Left cardiac atrium (tissue), 4 donors: ENCODE results near the gene CCDC170. TPM values are rescaled to one million over a fixed set of nuclear protein-coding genes. Genes with fewer than 3 reads are reported as not detected.
"Not testable (repeated sequence)": the region's sequence is repeated elsewhere in the genome, so short reads cannot be mapped to it uniquely, and the experiment has no call there.

ENCODE experiments used
- ATAC-seq, 2 donors: fragments of 200-7000 bp; cut with Tn5 transposase; one replicate each; pipeline ENCODE4 v1.9.1; 2020; ENCODE audit warnings: mild to moderate bottlenecking in 2 of 2, moderate library complexity in 2 of 2
- DNase-seq: peaks from one replicate; pipeline ENCODE4 v3.0.0-alpha.2; 2020
- intact Hi-C, 2 donors: fragments of 100-400 bp; cut with DNase I; formaldehyde crosslinking; loops; one replicate each; pipeline versions ENCODE4 v1.14.1 to v1.15.1; 2022 to 2023
- long read RNA-seq: library from polyadenylated mRNA; unstranded; transcript quantifications from one replicate; pipeline ENCODE4 v2.0.0, GENCODE V29; 2021
- total RNA-seq, 2 donors: library from RNA; stranded (reverse); fragmentation: NEBNext Ultra II Directional; extraction: Animal tissue kit (Norgen Biotek cat#: 25700); gene quantifications; one replicate each; pipeline ENCODE4 v1.2.1, GENCODE V29; 2021
- donor health status: DM: no; HTN: yes; CAD: no.
- donor health status: DM: no; HTN: yes; CAD: no; lungs with severe emphysema.
- donor health status: DM: yes; HTN: yes; CAD: no.
- donor health status: Dilated cardiomyopathy.

The CCDC170 gene, protein sequence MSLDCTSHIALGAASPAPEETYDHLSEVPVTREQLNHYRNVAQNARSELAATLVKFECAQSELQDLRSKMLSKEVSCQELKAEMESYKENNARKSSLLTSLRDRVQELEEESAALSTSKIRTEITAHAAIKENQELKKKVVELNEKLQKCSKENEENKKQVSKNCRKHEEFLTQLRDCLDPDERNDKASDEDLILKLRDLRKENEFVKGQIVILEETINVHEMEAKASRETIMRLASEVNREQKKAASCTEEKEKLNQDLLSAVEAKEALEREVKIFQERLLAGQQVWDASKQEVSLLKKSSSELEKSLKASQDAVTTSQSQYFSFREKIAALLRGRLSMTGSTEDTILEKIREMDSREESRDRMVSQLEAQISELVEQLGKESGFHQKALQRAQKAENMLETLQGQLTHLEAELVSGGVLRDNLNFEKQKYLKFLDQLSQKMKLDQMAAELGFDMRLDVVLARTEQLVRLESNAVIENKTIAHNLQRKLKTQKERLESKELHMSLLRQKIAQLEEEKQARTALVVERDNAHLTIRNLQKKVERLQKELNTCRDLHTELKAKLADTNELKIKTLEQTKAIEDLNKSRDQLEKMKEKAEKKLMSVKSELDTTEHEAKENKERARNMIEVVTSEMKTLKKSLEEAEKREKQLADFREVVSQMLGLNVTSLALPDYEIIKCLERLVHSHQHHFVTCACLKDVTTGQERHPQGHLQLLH
- 1 to 10 TPM in 1 of 2 donors, under 1 TPM in 1; 0.85 to 1.4 TPM for total RNA-seq
- long read RNA-seq, result 0 reads

DNA sequence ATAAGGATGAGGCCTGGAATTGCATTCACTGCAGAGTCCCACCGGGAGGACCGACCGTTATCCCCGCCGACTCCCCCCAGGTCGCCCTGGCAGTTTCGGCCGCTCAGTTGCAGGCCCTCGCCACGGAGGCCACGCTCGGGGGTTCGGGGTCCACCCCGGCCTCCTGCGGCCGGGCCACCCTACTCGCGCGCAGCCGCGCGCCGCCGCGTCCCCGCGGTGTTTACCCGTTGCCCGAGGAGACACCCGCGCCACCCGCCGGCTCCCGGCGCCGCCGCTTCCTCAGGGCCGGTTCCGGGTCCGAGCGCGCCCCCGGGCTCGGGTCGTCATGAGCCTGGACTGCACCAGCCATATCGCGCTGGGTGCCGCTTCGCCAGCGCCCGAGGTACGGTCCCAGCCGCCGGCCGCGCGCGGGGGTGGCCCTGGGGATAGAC is at the start of gene CCDC170:
Gene CCDC170, plus strand, starts transcription at position 214 of the 431 bp plus-strand sequence. Its CDS starts 112 bp downstream, at position 326.
- peak; percentile 79 to 81 for ATAC-seq
- intact Hi-C loops, result no loop called here
- DNase-seq, result peak; percentile 64

DNA sequence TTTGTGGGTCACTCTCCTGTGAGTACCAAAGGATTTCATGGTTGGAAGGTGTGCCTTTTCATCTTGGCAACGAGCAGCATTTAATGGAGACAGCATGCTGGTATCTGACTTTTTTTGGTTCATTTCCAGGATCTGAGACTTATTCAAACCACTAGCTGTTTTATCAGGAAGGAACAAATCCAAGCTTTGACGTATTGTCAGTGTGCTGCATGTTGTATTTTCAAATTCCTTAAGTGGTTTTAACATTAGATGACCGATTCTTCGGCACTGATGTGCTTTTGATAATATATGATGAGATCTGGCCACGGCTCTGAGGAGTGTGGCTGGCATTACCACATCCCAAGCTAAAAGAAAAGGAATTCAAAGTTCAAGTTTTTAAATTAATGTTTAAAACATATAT is 48.3 kb upstream of the CCDC170 start:
- intact Hi-C loops, result loop anchor here in 1 of 2 donors (5.0 kb wide), 1 partner anchor 53 kb away; the partner anchor contains the start of gene ZBTB2
- ATAC-seq, result peak; percentile 56 to 60

DNA sequence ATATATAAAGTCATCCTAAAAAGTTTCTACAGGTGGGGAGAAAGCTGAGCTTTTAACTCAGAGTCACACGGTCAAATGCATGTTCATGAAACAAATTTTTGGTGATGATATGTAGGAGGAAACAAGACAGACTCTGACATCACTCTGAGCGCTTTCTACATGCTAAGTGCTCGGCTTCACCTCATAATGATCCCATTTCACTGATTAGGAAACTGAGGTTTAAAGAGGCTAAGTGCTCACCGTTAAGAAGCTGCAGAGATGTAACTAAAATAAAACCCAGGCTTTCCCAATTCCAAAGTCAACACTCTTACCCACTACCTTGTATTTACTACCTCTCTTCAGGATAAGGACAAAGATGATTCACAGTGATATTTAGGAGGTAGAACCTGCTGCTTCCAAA is 46.6 kb upstream of the CCDC170 start:
- DNase-seq (no peak), ATAC-seq (no peak)
- intact Hi-C loops, result loop anchor here in 1 of 2 donors (5.0 kb wide), 1 partner anchor 55 kb away; the partner anchor contains the start of gene ZBTB2

More for the DNA sequence above, 48.3 kb upstream of the CCDC170 start:
- no peak for DNase-seq

DNA sequence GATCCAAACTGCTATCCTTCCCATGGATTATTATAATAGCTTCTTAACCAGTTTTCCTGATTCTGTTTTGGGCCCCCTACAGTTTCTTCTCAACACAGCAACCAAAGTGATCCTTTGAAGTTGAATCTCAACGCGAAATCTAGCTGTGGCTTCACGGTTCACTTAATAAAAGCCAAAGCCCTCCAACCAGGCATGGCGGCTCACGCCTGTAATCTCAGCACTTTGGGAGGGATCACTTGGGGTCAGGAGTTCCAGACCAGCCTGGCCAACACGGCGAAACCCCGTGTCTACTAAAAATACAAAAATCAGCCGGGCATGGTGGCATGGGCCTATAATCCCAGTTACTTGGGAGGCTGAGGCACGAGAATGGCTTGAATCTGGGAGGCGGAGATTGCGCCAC is 45.2 kb upstream of the CCDC170 start:
- intact Hi-C loops, result loop anchor here in 1 of 2 donors (5.0 kb wide), 1 partner anchor 56 kb away; the partner anchor contains the start of gene ZBTB2
- DNase-seq (no peak), ATAC-seq (no peak)

DNA sequence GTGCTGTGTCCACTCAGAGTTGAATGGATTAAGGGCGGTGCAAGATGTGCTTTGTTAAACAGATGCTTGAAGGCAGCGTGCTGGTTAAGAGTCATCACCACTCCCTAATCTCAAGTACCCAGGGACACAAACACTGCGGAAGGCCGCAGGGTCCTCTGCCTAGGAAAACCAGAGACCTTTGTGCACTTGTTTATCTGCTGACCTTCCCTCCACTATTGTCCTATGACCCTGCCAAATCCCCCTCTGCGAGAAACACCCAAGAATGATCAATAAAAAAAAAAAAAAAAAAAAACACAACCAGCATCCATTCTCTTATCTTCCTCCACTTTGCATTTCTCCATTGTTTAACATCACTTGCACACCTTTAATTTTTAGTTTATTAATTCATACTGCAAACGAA is 42.9 kb upstream of the CCDC170 start:
- ATAC-seq, intact Hi-C loops, DNase-seq: not testable (repeated sequence)

DNA sequence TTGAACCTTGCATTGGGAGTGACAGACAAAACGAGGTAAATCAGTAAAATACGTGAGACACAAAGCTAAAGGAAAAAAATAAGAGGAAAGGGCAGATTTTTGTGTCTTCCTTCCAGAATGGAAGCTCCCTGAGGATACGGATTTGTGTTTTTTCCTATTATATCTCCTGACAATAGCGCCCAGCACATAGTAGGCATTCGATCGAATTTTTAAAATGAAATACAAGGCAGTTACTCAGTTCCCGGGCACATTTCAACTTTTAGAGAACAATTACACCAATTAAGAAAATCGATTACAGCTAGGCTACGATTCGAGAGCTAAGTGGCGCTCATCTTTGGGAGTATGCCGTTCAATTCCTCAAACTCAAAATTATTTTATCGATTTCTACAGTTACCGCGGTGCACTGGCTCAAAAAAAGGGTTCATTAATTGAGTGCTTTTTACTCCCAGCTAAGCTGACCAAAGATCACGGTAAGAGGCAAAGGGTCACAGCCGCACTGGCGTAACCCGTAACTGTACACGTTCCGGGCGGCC is 42.3 kb upstream of the CCDC170 start:
- no peak for DNase-seq
- no peak for ATAC-seq
- intact Hi-C loops, result no loop called here

DNA sequence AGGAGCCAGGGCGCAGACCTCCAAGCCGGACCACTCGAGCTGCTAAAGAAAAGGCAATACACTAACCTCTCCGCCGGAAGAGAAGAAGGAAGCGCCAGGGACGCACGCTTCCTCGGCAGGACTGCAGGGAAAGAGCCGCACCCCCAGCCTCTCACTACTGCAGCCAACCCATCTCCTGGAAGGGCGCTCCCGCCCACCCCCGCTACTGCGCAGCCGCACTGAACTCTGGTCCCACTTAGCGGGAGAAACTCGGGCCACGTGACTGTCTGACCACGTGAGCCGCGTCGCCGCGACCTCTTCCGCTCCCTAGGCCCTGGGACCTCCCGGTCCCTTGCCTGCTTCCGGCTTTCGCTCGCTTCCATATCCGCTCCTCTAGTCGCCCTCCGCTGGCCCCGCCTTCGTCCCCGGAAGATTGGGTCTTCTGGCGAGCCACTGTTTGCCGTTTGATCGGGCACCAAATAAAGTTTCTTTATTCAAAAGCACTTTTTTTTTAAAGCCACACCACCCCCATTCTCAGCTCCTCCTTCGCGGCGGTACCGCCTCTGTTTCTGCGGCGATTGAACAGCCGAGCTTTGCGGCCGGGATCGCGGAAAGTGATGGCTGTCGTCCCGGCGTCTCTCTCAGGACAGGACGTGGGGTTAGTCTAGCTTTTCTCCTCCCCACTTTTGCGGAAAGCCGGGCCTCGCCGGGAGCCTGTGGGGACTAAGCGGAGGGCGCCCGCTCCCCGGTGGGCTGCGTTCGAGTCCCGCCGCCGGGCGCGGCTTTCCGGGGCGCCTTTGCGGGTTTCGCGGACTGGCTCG is 41.7 kb upstream of the CCDC170 start, which contains the start of gene RMND1:
Gene RMND1, minus strand, starts transcription at position 177 of the 800 bp plus-strand sequence. CDS start 6,315 bp downstream, outside the sequence.
- intact Hi-C loops, result no loop called here
- ATAC-seq (peak; percentile 98 to 99), DNase-seq (peak; percentile 100)

DNA sequence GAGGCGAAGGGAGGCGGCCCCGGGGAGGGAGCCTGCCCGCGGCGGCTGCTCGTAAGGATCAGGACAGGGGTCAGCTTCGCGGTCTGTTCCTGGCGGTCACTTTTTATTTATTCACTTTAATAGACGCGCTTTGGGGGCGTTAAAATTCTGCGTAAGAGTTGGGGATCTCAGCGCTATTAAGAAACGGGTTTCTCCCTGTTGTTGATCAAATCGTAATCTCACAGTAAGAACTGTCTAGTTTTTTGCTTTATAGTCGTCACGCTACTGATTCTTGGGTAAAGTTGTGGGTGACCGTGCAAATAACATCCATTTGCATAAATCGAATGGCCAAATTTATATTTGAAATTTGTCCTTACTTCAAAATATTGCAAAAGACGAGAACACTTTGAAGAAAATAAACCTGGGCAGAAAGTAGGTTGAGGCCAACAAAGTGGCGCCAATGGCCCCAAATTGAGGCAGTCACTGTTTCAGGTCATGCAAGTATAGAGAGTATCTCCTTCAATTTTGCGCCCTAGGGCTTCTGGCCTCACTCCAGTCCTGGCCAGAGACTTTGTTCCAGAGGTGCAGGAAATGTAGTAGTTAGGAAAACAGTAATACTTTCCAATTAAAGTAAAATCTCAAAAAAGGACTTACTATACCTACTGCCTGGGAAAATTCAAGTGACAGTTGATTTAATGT is 40.9 kb upstream of the CCDC170 start:
- peak; percentile 60 for DNase-seq
- ATAC-seq, result peak; percentile 24 to 57
- intact Hi-C loops, result no loop called here

DNA sequence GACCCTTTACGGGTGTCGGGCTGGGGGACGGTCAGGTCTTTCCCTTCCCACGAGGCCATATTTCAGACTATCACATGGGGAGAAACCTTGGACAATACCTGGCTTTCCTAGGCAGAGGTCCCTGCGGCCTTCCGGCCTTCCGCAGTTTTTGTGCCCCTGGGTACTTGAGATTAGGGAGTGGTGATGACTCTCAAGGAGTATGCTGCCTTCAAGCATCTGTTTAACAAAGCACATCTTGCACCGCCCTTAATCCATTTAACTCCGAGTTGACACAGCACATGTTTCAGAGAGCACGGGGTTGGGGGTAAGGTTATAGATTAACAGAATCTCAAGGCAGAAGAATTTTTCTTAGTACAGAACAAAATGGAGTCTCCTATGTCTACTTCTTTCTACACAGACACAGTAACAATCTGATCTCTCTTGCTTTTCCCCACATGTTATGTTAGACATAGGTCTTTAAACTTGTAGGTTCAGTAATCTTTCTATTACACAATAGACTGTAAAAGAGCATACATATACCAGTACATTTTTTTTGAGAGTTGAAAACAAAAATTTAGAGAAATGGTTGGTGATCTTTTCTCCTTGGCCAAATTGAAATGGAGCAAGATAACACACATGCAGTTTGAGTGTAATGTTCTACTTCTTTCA is 37.9 kb upstream of the CCDC170 start:
- intact Hi-C loops, result not testable (repeated sequence)

DNA sequence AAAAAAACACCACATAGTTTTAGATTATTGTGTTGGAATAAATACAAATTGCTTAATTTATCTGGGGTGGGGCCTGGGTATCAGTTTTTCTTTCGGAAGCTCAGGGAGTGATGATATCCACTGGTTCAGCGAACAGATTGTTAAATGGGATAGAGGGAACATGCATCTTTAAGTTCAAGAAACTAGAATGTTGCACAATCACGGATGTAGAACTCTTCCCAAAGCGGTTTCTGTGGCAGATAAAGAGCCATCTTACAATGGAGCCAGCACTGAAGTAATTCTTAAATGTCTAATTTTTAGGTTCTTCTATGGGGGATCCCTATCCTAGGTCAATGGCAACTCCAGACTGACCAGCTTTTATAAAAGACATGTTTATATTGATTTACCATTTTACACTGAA is 32.1 kb upstream of the CCDC170 start:
- ATAC-seq (no peak), DNase-seq (no peak)
- intact Hi-C loops, result no loop called here

More for the DNA sequence above, 37.9 kb upstream of the CCDC170 start:
- not testable (repeated sequence) for ATAC-seq, DNase-seq

DNA sequence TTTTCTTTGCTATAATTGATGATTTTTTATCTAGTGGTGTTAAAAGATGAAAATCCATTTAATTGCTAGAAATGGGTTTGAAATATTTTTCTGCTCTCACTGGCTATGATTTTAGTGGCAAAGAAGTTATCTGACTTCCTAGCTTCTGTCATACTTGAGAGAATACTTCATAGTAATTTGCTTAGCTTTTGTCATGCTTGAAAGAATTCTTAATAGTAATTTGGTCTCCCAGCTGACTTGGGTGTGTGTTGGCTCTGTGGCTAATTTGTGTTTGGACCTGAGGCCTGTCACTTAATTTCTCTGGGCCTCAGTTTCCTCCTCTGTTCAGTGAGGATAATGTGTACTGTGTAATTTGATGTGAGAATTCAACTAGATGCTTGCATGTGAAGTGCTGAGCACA is 29.1 kb upstream of the CCDC170 start:
- ATAC-seq, result no peak
- no peak for DNase-seq
- intact Hi-C loops, result no loop called here

DNA sequence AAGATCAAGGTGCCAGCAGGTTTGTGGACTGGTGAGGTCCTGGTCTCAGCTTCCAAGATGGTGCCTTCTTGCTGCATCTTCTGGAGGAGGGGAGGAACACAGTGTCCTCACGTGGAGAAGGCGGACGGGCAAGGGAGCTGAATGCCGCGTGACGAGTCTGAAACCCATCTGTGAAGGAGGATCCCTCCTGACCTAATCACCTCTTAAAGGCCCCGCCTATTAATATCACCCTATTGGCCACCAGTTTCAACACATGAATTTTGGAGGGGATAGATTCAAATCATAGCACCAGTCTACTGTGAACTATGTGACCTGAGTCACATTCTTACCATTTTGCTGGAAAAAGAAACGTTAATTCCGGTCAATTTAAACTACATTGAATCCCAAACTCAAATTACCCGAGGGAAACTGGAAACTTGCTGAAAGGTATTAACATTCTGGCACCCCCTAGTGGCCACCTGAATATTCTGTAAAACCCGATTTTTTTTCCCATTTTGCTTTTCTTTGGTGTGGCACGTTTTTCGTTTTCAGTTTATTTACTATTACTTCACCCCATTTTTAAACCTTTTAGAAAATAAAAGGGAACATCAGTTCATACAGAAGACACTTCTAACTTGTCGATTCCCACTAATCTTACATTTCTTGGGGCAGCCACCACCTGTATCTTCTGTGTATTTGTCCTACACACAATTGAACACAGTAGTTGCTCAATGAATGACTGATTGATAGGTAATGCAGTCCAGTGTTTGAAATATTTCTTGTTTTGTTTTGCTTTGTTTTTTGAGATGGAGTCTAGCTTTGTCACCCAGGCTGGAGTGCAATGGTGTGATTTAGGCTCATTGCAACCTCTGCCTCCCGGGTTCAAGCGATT is 17.9 kb upstream of the CCDC170 start:
- intact Hi-C loops, result loop anchor here in 1 of 2 donors (5.0 kb wide), 1 partner anchor 69 kb away; no protein-coding TSS in a partner anchor
- ATAC-seq (peak in 1 of 2 donors; percentile 69), DNase-seq (no peak)

DNA sequence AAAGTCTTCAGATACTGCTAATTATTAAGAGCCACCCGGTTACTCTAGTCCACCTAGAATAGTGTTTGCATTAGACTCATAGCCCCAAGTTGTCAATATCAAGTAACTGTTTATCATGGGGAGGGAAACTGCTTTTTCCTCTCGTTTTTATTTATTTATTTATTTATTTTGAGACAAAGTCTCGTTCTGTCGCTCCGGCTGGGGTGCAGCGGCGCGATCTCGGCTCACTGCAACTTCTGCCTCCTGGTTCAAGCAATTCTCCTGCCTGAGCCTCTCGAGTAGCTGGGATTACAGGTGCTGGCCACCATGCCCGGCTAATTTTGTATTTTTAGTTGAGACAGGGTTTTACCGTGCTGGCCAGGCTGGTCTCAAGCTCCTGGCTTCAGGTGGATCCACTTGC is 16.1 kb upstream of the CCDC170 start:
- ATAC-seq, result no peak
- intact Hi-C loops, result loop anchor here in 1 of 2 donors (5.0 kb wide), 1 partner anchor 70 kb away; no protein-coding TSS in a partner anchor
- DNase-seq, result no peak

DNA sequence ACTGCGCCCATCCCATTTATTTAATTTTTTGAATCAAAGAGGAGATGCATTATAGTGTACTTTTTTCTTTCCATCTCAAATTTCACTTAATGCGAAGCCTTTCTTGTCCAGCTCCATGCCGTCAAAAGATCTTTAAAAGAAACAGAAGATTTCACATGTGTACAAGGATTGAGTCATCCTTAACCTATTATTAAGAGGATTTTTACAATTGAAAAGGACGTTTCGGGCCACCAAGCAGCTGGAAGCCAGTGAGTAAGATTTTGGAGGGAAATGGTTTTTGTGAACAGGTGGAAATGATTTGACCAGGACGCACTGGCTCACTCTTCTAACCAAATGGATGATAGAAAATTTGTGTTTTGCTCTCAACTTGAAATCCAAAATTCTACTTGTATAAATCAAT is 15.1 kb upstream of the CCDC170 start:
- DNase-seq, result no peak
- ATAC-seq, result no peak
- intact Hi-C loops, result loop anchor here in 1 of 2 donors (5.0 kb wide), 1 partner anchor 71 kb away; no protein-coding TSS in a partner anchor

DNA sequence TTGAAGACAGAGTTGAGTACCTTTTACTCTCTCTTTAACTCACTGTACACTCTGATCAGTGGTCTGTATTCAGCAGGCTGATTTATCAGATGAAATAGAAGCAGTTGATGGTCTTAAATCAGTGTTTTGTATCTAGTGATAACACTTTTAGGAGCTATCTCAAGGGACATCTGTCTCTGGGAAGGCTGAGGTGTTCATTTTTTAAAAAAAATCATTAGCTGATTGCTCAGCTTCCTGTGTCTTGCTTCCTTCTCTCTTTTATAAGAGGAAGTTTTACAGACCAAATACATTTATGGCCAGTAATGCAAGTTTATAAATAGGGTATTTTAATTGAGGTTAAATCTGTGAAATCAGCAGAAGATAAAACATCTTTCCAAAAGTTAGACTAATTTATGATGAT is 12.0 kb upstream of the CCDC170 start:
- ATAC-seq (no peak), DNase-seq (no peak)
- intact Hi-C loops, result no loop called here

DNA sequence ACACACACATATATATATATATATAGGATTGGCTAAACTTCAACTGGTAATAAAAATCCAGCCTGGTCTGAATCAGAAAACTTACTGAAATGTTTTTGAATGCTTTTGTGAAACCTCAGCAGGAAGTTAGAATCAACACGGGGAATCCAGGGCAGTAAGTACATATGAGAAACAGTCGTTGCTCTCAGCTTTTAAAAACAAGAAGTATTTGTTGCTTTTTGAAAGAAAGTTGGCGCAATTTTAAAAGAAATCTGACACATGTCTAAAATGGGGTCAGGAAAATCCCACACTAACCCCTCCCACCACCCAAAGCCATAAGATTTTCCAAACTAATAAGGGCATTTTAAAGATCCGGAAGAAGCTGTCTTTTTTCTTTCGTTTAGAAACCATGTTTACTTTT is 11.5 kb upstream of the CCDC170 start:
- ATAC-seq, result peak in 1 of 2 donors; percentile 15
- intact Hi-C loops, result no loop called here

DNA sequence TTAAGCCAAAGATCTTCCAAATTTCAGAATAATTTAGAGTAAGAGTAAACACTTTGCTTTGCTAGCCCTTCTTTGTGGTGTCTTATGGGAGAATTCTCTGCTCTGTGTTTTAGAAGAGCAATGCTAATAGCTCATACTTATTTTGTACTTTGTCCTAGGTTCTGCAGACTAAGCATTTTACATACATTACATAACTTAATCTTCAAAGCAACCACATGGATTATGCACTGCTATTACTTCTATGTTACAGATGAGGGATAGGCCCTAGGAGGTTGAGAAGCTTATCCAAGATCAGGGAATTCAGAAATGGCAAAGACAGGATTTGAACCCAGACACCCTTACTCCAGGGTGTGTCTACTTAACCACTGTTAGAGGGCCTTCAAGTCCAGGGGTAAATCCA is 9.8 kb upstream of the CCDC170 start:
- DNase-seq (no peak), ATAC-seq (no peak)
- intact Hi-C loops, result no loop called here

More for the DNA sequence above, 11.5 kb upstream of the CCDC170 start:
- DNase-seq, result no peak
